Activated T-helper 1 cell treated with anti-CD3 and anti-CD28 coated beads, Interleukin-12 subunit alpha, Interleukin-12 subunit beta, Interleukin-2, Interleukin-4 antibody, amounts not matched to agents 30 ng/mL and 10 ng/mL and 1 ng/mL, durations not matched to agents 14 hours and 24 hours and 36 hours (primary cell): ENCODE results near the gene LMF1. TPM values are rescaled to one million over a fixed set of nuclear protein-coding genes. Genes with fewer than 3 reads are reported as not detected.

Experiments used
- DNase-seq: peaks from one replicate; pipeline ENCODE4 v3.0.0; 2021; ENCODE audit warnings: low spot score
- H3K27ac Mint-ChIP-seq: one replicate; pipeline ENCODE4 v1.8.0; 2021; ENCODE audit warnings: mild to moderate bottlenecking, mixed read lengths
- H3K27me3 Mint-ChIP-seq: one replicate; pipeline ENCODE4 v1.8.0; 2022; ENCODE audit warnings: mild to moderate bottlenecking, moderate library complexity, mixed read lengths; ENCODE audit not compliant: insufficient read depth
- H3K36me3 Mint-ChIP-seq: one replicate; pipeline ENCODE4 v1.8.0; 2021; ENCODE audit warnings: low read depth, mixed read lengths
- H3K4me1 Mint-ChIP-seq: one replicate; pipeline ENCODE4 v1.8.0; 2021; ENCODE audit warnings: low read depth, mixed read lengths
- H3K4me3 Mint-ChIP-seq: one replicate; pipeline ENCODE4 v1.8.0; 2021; ENCODE audit warnings: mild to moderate bottlenecking, moderate library complexity, mixed read lengths
- H3K9me3 Mint-ChIP-seq: one replicate; pipeline ENCODE4 v1.8.0; 2021; ENCODE audit warnings: mixed read lengths
- intact Hi-C: fragments of 100-400 bp; cut with micrococcal nuclease; formaldehyde crosslinking; loops from one replicate; pipeline ENCODE4 v1.15.1; 2024
- total RNA-seq: library from RNA; stranded (reverse); gene quantifications from 2 replicates; pipeline ENCODE4 v1.2.3, GENCODE V29; 2022

LMF1 gene
- total RNA-seq, 1 donor from 2014 or later: 10.4 TPM

DNA sequence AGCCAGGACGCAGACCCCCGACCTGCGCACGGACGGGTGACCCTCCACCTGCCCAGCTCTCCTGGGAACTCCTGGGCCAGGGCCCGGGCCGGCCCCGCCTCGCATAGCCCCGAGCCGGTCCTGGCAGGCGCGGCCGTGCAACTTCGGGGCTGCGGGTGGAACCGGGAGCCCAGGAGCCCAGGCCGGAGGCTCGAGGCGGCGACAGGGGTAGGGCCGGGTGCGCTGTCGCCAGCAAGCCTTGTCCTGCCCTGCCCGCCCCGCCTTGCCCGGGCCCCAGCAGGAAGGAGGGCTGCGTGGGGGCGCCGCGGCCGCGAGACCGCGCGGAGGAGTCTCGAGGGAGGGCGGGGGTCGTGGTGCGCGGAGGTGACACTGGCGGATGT lies 408 bp downstream of the LMF1 start:
- H3K27ac Mint-ChIP-seq: no peak overlapping the region
- H3K9me3 Mint-ChIP-seq: no peaks in the 10 kb centered on the region
- peaks cover 12% of the 10 kb centered on the region for H3K36me3 Mint-ChIP-seq
- peaks cover 9% of the 10 kb centered on the region for H3K27me3 Mint-ChIP-seq
- DNase-seq: no peak
- peak overlapping the region; percentile 77 for H3K4me3 Mint-ChIP-seq
- H3K4me1 Mint-ChIP-seq: peaks cover 8% of the 10 kb centered on the region
- intact Hi-C loops: loop anchor here (2.0 to 10.0 kb wide), 3 partner anchors 164 to 442 kb away; partner anchors contain the start of genes CIAO3 and UNKL

- H3K36me3 Mint-ChIP-seq: peaks cover 16% of the 10 kb centered on the region
- peaks cover 9% of the 10 kb centered on the region for H3K27me3 Mint-ChIP-seq
- H3K27ac Mint-ChIP-seq: peak overlapping the region; percentile 18
- H3K9me3 Mint-ChIP-seq: peaks cover 1% of the 10 kb centered on the region
- peaks cover 10% of the 10 kb centered on the region for H3K4me1 Mint-ChIP-seq
- intact Hi-C loops: loop anchor here (2.0 to 10.0 kb wide), 3 partner anchors 163 to 443 kb away; partner anchors contain the start of genes CIAO3 and UNKL
- peak overlapping the region; percentile 77 for H3K4me3 Mint-ChIP-seq
- DNase-seq: no peak
Observed at GRCh38 chr16:969508-970385, 1.0 kb downstream of the LMF1 start.

GRCh38 chr16:968620-969019 lies 2.2 kb downstream of the LMF1 start:
- Mint-ChIP-seq H3K4me3 (peak overlapping the region; percentile 79), H3K36me3 (peaks cover 18% of the 10 kb centered on the region), H3K27ac (no peak overlapping the region), H3K27me3 (peaks cover 9% of the 10 kb centered on the region), H3K4me1 (peaks cover 21% of the 10 kb centered on the region), H3K9me3 (peaks cover 4% of the 10 kb centered on the region)
- DNase-seq: no peak
- intact Hi-C loops: no loop called here

DNA sequence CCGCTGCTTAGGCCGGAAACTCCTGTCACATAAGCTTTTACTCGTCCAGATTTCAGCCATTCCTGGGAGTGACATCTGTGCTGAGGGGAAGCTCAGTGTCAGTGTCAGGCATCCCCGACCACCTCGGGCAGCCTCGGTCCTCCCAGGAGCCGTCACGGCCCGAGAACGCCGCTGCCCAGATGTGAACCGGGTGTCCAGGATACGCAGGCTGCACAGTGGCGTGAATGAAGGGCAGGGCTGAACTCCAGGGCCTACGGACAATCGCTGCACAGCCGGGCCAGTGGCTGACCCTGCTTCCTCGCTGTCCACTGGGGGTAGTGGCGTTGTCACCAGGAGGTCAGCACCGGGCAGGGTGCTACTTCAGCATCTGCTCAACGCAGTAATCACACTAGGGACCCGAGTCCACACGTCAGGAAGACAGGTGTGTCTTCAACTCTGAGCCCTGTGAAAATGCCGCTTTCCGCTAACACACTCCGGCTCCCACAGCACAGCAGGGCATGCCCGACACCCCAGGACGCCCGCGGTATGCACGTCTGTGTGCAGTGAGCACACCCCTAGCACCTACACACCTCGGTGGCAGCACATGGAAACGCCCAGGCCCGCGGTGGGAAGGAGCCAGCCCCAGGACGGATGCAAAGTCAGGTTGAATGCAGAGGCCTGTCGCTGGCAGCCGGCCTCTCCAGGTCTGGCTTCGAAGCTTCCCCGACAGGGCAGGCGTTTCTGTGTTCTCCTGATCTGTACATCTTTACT lies 3.1 kb downstream of the LMF1 start:
- Mint-ChIP-seq H3K27ac (no peak overlapping the region), H3K4me3 (no peak overlapping the region), H3K9me3 (peaks cover 4% of the 10 kb centered on the region), H3K36me3 (peaks cover 18% of the 10 kb centered on the region), H3K27me3 (peaks cover 9% of the 10 kb centered on the region), H3K4me1 (peaks cover 26% of the 10 kb centered on the region)
- intact Hi-C loops: no loop called here
- no peak for DNase-seq

- no peak for DNase-seq
- Mint-ChIP-seq H3K9me3 (peaks cover 4% of the 10 kb centered on the region), H3K27ac (no peak overlapping the region), H3K4me1 (peaks cover 26% of the 10 kb centered on the region), H3K27me3 (peaks cover 8% of the 10 kb centered on the region), H3K4me3 (no peak overlapping the region), H3K36me3 (peaks cover 18% of the 10 kb centered on the region)
- intact Hi-C loops: no loop called here
Observed at GRCh38 chr16:967077-967541, 3.7 kb downstream of the LMF1 start.

GRCh38 chr16:966505-966904 lies 4.3 kb downstream of the LMF1 start:
- H3K9me3 Mint-ChIP-seq: peaks cover 4% of the 10 kb centered on the region
- peaks cover 18% of the 10 kb centered on the region for H3K36me3 Mint-ChIP-seq
- H3K4me3 Mint-ChIP-seq: no peak overlapping the region
- H3K4me1 Mint-ChIP-seq: peaks cover 26% of the 10 kb centered on the region
- intact Hi-C loops: no loop called here
- no peak overlapping the region for H3K27ac Mint-ChIP-seq
- DNase-seq: no peak
- H3K27me3 Mint-ChIP-seq: peaks cover 2% of the 10 kb centered on the region

GRCh38 chr16:966035-966434 lies 4.7 kb downstream of the LMF1 start:
- H3K36me3 Mint-ChIP-seq: peaks cover 18% of the 10 kb centered on the region
- intact Hi-C loops: no loop called here
- peaks cover 4% of the 10 kb centered on the region for H3K9me3 Mint-ChIP-seq
- H3K27ac Mint-ChIP-seq: no peak overlapping the region
- no peak for DNase-seq
- H3K4me3 Mint-ChIP-seq: no peak overlapping the region
- peaks cover 26% of the 10 kb centered on the region for H3K4me1 Mint-ChIP-seq
- H3K27me3 Mint-ChIP-seq: no peaks in the 10 kb centered on the region

DNA sequence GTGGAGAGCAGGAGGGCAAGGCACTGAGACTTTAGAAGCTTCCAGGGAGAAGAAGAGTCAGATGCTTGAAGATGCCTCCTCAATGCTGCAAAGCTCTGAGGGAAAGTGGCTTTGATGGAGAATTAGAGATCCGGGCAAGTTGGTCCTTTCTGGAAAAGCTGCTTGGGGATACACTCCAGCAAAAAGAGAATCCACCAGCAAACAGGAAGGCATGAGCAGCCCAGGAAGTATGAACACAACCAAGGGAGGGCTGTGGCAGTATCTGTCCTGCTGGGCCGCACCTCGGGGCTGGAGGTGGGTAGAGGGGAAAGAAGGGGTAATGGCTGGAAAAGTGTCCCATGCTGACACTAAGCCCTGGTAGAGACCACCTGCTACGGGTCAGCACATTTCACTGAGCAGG lies 5.3 kb downstream of the LMF1 start:
- DNase-seq: no peak
- Mint-ChIP-seq H3K27me3 (no peaks in the 10 kb centered on the region), H3K27ac (no peak overlapping the region), H3K9me3 (peaks cover 4% of the 10 kb centered on the region), H3K36me3 (peaks cover 18% of the 10 kb centered on the region), H3K4me3 (no peak overlapping the region), H3K4me1 (peaks cover 26% of the 10 kb centered on the region)
- intact Hi-C loops: no loop called here

- H3K27ac Mint-ChIP-seq: peak overlapping the region; percentile 88
Observed at GRCh38 chr16:965036-965395, 5.8 kb downstream of the LMF1 start.

DNA sequence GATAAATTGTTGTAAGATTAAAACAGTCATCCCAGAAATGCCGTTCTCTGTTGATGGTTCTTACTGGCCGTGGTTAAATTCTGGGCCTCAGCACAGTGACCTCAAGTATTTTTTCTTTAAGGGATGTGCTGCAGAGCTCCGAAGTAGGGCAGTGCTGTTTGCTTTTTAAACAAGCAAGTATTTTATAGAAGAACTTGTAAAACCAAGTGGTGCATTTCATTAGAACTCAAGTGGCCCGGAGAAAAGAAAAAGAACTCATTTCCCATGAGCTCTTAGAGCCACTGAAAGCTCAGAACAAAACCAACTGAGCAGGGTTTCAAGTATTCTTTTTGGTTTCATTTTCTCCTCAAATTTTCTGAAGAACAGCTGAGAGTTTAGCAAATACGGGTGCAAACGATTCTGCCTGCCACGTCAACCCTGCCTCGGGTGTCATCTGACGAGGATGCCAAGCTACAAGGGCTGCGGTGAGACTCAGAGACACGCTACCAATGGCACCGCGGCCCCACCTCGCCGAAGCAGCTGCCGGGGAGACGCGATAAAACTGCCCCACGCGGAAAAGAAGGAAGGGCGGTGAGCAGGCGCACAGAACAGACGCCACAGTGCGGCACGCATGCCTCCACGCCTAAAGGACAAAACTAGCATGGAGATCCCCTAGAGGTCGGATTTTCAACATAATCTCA lies 6.3 kb downstream of the LMF1 start:
- H3K4me3 Mint-ChIP-seq: peak overlapping the region; percentile 79
- peak; percentile 40 for DNase-seq
- peak overlapping the region; percentile 88 for H3K27ac Mint-ChIP-seq
- peaks cover 18% of the 10 kb centered on the region for H3K36me3 Mint-ChIP-seq
- intact Hi-C loops: no loop called here
- H3K9me3 Mint-ChIP-seq: peaks cover 4% of the 10 kb centered on the region
- H3K4me1 Mint-ChIP-seq: peaks cover 26% of the 10 kb centered on the region
- no peaks in the 10 kb centered on the region for H3K27me3 Mint-ChIP-seq

More at GRCh38 chr16:965036-965395, 5.8 kb downstream of the LMF1 start:
- intact Hi-C loops: no loop called here
- no peak for DNase-seq
- no peaks in the 10 kb centered on the region for H3K27me3 Mint-ChIP-seq
- H3K36me3 Mint-ChIP-seq: peaks cover 18% of the 10 kb centered on the region
- H3K4me1 Mint-ChIP-seq: peaks cover 26% of the 10 kb centered on the region
- peaks cover 4% of the 10 kb centered on the region for H3K9me3 Mint-ChIP-seq
- no peak overlapping the region for H3K4me3 Mint-ChIP-seq

- H3K9me3 Mint-ChIP-seq: peaks cover 4% of the 10 kb centered on the region
- H3K27me3 Mint-ChIP-seq: no peaks in the 10 kb centered on the region
- intact Hi-C loops: no loop called here
- H3K4me3 Mint-ChIP-seq: peak overlapping the region; percentile 79
- DNase-seq: no peak
- H3K27ac Mint-ChIP-seq: peak overlapping the region; percentile 88
- H3K4me1 Mint-ChIP-seq: peaks cover 26% of the 10 kb centered on the region
- peaks cover 18% of the 10 kb centered on the region for H3K36me3 Mint-ChIP-seq
Observed at GRCh38 chr16:963913-964312, 6.9 kb downstream of the LMF1 start.

DNA sequence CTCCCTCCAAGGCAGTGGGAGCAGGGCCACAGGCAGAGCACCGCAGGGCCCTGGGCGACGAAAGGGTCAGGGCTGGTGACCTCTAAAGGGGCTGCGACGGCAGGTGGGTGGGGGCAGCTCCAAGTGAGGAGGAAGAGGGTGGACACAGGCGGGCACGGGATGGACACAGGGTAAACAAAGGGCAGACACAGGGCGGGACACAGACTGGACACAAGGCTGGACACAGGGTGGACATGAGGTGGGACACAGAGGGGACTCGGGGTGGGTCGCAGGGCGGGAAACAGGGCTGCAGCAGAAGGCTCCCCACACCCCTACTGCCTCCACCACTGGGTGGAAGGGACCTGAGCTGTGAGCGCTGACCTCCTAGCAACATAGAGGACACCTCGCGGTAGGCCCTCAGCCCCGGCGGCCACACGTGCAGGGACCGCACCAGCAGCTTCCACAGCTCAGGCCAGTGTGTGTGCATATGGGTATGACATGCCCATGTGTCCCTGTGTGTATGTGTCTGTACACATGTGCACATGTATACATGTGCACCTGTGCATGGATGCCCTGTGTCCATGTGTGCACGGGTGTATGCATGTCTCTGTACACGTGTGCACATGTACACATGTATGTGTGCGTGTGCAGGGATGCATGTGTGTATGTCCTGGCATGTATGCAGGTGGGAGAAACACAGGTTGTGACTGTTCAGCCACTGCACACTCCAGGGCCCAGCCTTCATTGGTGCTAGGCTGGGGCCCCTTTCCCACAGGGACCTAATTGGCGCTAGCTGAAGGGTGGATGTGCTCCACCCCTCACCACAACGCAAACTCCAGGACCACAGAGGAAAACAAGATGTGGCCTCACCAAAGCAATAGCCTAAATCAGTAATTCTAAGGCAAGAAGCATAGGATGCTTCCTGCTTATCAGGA lies 7.6 kb downstream of the LMF1 start:
- Mint-ChIP-seq H3K36me3 (peaks cover 11% of the 10 kb centered on the region), H3K27ac (peak overlapping the region; percentile 88), H3K4me1 (peaks cover 20% of the 10 kb centered on the region), H3K9me3 (peaks cover 4% of the 10 kb centered on the region), H3K27me3 (no peaks in the 10 kb centered on the region), H3K4me3 (peak overlapping the region; percentile 79)
- no peak for DNase-seq
- intact Hi-C loops: no loop called here
